PFSK-1 (cell line): ENCODE measurements around the gene ULK1.
A peak's percentile ranks its signal among the peaks of the same experiment; 100 is the strongest.

Source experiments
- FOXP2 ChIP-seq: optimal IDR thresholded peaks from 2 replicates; pipeline ENCODE3; 2011; ENCODE audit warnings: borderline replicate concordance, control low read depth, inconsistent platforms; ENCODE audit not compliant: insufficient read depth; ENCODE audit errors: extremely low read length, extremely low read depth
- POLR2AphosphoS5 ChIP-seq: IDR thresholded peaks from 2 replicates; pipeline ENCODE4 v1.6.1; 2012; ENCODE audit warnings: low read depth, mild to moderate bottlenecking, control low read depth, low read length, moderate library complexity
- SIN3A ChIP-seq: IDR thresholded peaks from 2 replicates; pipeline ENCODE4 v1.6.1; 2012; ENCODE audit warnings: mild to moderate bottlenecking, low read length, moderate library complexity, borderline replicate concordance; ENCODE audit not compliant: insufficient read depth
- TAF1 ChIP-seq: IDR thresholded peaks from 2 replicates; pipeline ENCODE4 v1.6.1; 2012; ENCODE audit warnings: low read length, control low read depth, borderline replicate concordance; ENCODE audit not compliant: insufficient read depth
- TF ChIP-seq, protein P1 (sequence below), 2 experiments: IDR thresholded peaks; 2 replicates each; pipeline versions ENCODE4 v1.6.1 to v1.8.0; 2011 to 2012; ENCODE audit warnings: low read depth in 2 of 2, low read length in 2 of 2, control low read depth in 1 of 2, inconsistent platforms in 1 of 2, mild to moderate bottlenecking in 1 of 2, moderate library complexity in 1 of 2; ENCODE audit not compliant: insufficient read depth in 1 of 2

Gene ULK1

DNA sequence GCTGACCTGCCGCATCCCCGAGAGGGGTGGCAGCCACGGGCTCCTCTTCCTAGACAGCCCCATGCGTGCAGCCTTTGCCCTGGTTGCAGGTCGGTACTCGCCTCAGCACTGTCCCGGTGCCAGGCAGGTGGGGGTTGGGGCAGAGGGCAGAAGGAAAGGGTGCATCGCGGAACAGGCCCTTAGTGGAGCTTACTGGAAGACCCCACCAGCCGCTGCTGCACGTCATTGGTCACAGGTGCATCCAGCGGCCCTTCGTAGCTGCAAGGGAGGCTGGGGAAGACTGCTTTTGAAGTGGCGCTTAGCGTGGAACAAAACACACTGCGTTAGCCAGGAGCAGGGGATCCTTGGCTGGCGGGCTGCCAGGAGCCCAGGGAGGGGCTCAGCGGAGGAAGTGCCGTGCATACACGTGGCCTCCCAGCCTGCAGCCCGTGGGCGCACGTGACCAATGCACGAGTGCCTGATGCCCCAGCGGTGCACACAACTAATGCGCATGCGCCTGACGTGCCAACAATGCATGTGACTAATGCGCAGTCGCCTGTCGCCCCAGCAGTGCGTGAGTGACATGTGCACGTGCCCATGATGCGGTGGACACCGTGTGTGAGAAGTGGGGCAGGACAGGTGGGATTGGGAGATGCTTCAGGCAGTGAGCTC is 50.3 kb downstream of the ULK1 start:
- no peak for TF ChIP-seq TAF1
- TF ChIP-seq FOXP2 = no peak
- TF ChIP-seq POLR2AphosphoS5 = peak; percentile 37; the same call in 1 of the 2 replicates

DNA sequence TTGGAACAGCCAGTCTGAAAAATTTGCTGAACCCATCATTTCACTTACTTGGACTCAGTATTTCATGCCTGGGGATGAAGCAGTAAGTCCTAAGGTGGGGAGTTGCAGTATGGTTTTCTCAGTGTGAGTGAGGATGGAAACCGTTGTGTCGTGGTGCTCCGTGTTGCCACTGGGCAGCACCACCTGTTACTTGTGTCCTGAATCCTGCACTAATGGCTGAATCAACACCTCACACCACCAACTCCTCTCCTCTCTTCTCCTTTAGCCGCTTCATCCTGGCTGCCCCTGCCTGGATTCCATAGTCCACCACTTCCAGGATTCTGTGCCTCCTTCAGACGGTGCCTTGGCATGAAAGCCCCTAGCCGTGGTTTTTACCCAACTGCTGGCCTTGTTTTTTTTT is 52.3 kb downstream of the ULK1 start:
- no peak for TF ChIP-seq TAF1
- no peak for TF ChIP-seq FOXP2
- no peak for TF ChIP-seq POLR2AphosphoS5

DNA sequence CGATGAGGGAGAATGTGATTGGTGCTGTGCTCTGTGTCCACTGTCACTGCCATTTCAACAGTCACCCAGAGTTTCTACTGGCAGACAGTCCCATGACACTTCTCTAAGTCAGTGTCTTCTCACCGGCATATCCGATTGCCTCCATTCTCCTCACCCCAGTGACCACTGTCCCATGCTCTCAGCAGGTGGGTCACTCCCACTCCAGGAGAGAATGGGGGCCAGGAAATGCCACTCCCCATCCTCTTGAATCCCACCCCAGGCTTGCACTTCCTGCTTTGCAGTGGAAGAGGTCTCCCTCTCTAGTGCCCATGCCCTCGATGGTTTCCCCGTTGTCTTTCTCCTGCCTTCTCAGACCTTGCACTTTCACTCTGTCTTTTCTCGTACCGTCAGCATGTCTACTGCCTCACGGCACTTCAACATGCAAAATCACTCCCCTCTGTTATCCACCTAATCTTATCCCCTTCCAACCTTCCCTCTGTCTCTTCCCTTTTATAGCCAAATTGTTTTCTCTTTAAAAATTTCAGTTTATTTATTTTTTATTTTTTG is 53.1 kb downstream of the ULK1 start:
- TF ChIP-seq TAF1 (no peak), SIN3A (no peak), POLR2AphosphoS5 (no peak), FOXP2 (no peak)
- TF ChIP-seq, protein P1, sequence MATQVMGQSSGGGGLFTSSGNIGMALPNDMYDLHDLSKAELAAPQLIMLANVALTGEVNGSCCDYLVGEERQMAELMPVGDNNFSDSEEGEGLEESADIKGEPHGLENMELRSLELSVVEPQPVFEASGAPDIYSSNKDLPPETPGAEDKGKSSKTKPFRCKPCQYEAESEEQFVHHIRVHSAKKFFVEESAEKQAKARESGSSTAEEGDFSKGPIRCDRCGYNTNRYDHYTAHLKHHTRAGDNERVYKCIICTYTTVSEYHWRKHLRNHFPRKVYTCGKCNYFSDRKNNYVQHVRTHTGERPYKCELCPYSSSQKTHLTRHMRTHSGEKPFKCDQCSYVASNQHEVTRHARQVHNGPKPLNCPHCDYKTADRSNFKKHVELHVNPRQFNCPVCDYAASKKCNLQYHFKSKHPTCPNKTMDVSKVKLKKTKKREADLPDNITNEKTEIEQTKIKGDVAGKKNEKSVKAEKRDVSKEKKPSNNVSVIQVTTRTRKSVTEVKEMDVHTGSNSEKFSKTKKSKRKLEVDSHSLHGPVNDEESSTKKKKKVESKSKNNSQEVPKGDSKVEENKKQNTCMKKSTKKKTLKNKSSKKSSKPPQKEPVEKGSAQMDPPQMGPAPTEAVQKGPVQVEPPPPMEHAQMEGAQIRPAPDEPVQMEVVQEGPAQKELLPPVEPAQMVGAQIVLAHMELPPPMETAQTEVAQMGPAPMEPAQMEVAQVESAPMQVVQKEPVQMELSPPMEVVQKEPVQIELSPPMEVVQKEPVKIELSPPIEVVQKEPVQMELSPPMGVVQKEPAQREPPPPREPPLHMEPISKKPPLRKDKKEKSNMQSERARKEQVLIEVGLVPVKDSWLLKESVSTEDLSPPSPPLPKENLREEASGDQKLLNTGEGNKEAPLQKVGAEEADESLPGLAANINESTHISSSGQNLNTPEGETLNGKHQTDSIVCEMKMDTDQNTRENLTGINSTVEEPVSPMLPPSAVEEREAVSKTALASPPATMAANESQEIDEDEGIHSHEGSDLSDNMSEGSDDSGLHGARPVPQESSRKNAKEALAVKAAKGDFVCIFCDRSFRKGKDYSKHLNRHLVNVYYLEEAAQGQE (IDR thresholded peaks at IDR 0.05; ENCODE audit: insufficient read depth in 1 of 2, low read depth in 2 of 2, low read length in 2 of 2) = no peak

DNA sequence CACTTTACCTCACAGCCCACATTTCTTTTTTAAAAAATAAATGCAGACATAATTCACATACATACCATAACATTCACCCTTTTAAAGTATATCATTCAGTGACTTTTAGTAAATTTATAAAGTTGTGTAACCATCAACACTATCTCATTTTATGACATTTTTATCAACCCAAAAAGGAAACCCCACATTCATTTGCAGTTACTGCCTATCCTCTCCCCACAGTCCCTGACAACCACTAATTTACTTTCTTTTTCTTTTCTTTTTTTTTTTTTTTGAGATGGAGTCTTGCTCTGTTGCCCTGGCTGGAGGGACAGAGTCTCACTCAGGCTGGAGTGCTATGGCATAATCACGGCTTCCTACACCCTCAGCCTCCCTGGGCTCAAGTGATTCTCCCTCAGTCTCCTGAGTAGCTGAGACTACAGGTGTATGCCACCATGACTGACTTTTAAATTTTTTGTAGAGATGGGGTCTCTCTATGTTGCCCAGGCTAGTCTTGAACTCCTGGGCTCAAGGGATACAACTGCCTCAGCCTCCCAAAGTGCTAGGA is 53.8 kb downstream of the ULK1 start:
- TF ChIP-seq SIN3A (no peak), TAF1 (no peak), POLR2AphosphoS5 (no peak), FOXP2 (no peak)
- TF ChIP-seq, protein P1 (IDR thresholded peaks at IDR 0.05; ENCODE audit: insufficient read depth in 1 of 2, low read depth in 2 of 2, low read length in 2 of 2) = no peak

DNA sequence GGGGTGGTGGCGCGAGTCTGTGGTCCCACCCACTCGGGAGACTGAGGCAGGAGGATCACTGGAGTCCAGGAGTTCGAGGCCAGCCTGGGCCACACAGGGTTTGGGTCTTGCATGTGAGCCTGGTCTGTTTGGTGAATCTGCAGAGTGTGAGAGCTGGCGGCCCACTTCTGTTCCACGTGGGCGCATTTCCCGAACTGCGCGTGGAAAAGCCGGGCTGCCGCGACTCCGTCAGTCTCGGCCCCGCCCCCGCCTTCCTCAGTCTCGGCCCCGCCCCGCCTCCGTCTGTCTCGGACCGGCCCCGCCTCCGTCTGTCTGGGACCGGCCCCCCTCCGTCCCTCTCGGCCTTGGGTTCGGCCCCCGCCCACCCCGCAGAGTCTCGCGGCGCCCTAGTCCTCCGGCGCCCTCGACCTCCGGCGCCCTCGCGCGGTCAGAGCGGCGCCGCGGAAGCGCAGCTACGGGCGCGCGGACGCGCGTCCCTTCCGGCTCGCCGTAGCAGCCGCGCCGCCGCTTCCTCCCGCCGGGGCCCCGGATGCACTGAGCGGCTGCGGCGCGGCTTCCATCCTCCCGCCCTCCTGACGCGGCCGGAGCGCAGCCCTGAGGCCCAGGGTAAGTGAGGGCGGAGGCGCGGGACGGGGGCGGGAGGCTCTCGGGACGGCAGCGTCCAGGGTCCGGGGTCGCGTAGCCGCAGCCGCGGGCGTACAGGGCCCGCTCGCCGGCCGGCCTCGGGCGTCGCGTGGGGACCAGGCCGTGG is 55.2 kb downstream of the ULK1 start, which contains the start of gene EP400:
Gene EP400 (plus strand): TSS at position 512 of the 751 bp plus-strand sequence. CDS start 10,678 bp downstream, outside the sequence.
- TF ChIP-seq, protein P1 (IDR thresholded peaks at IDR 0.05; ENCODE audit: insufficient read depth in 1 of 2, low read depth in 2 of 2, low read length in 2 of 2) = 0 out of 4 replicates have a peak, but pooled peaks of 1 of the 2 experiments have one; percentile 45
- TF ChIP-seq TAF1 = 0 out of 2 replicates have a peak, but pooled peaks have one; percentile 48
- TF ChIP-seq POLR2AphosphoS5 = peak; percentile 59
- TF ChIP-seq SIN3A = no peak; the same call in 1 of the 2 replicates
- TF ChIP-seq FOXP2 = peak; percentile 34
